ENCODE results near the gene CLRN3. TPM values are rescaled to one million over a fixed set of nuclear protein-coding genes. Genes with fewer than 3 reads are reported as not detected.
A peak's percentile ranks its signal among the peaks of the same experiment; 100 is the strongest.

CLRN3 gene
- total and polyA plus RNA-seq, 2 experiments from 2014 or later = 21.5 to 52.8 TPM

DNA sequence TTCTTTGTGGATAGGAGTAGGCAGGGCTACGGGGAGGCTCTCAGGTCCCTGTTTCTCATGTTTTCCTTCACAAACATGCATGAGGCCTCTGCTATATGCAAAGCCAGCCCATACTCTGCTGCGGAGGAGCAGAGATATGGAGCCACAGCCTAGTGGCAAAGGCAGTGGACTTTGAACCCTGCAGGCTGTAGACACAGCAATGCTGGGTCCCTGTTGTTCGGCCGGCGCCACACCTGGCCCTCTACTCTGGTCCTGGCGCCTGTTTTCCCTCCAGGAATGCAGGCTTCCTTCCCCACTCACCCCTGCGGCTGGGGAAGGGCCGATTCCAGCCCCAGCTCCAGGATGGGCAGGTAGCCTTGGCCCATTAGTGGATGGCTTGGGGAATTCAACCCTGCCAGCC is 11.5 kb downstream of the CLRN3 start:
- H4K20me1 ChIP-seq (ENCODE audit: insufficient read depth, poor library complexity, severe bottlenecking) = no peaks in the 10 kb centered on the region
- no peaks in the 10 kb centered on the region for H3K36me3 ChIP-seq (replicated peaks; ENCODE audit: insufficient read depth, low read depth)
- peak; percentile 79 for DNase-seq (ENCODE audit: low spot score)

DNA sequence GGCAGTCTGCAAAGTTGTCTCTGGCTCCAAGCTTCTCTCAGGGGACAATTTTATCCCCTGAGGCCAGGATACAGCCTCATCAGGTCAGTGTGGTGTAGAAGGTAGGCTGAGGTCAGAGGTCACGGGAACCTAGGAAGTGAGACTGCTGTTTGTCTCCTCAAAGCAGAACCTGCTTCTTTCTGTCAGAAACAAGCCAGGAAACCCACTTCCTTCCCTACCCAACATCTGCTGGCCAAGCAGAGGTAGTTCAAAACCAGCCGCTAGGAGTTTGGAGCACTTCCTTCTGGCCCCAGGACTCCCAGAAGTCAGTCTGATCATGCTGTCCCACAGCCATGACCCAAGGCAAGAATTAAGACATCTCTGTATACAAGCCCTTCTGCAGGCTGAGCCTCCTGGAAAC is 12.2 kb downstream of the CLRN3 start:
- TF ChIP-seq EZH2phosphoT487 (IDR thresholded peaks at IDR 0.05; ENCODE audit: low read depth, severe bottlenecking, unreplicated experiment) = no peak
- no peak for TF ChIP-seq EZH2 (IDR thresholded peaks at IDR 0.05; ENCODE audit: borderline replicate concordance)
- TF ChIP-seq, protein P1, sequence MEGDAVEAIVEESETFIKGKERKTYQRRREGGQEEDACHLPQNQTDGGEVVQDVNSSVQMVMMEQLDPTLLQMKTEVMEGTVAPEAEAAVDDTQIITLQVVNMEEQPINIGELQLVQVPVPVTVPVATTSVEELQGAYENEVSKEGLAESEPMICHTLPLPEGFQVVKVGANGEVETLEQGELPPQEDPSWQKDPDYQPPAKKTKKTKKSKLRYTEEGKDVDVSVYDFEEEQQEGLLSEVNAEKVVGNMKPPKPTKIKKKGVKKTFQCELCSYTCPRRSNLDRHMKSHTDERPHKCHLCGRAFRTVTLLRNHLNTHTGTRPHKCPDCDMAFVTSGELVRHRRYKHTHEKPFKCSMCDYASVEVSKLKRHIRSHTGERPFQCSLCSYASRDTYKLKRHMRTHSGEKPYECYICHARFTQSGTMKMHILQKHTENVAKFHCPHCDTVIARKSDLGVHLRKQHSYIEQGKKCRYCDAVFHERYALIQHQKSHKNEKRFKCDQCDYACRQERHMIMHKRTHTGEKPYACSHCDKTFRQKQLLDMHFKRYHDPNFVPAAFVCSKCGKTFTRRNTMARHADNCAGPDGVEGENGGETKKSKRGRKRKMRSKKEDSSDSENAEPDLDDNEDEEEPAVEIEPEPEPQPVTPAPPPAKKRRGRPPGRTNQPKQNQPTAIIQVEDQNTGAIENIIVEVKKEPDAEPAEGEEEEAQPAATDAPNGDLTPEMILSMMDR (IDR thresholded peaks at IDR 0.05; ENCODE audit: poor library complexity) = no peak
- Histone ChIP-seq H3K4me1 (ENCODE audit: insufficient read depth) (peaks cover 18% of the 10 kb centered on the region), H3K79me2 (peaks cover 8% of the 10 kb centered on the region), H3K9me2 (replicated peaks; ENCODE audit: insufficient read depth) (no peaks in the 10 kb centered on the region), H3K9me3 (ENCODE audit: low read depth) (no peaks in the 10 kb centered on the region), H3K36me3 (replicated peaks; ENCODE audit: insufficient read depth, low read depth) (no peaks in the 10 kb centered on the region), H3K27me3 (no peaks in the 10 kb centered on the region), H3K4me3 (no peak overlapping the region), H4K20me1 (ENCODE audit: insufficient read depth, poor library complexity, severe bottlenecking) (no peaks in the 10 kb centered on the region), H3K4me2 (no peak overlapping the region), H3K27ac (peak overlapping the region; percentile 94), H2AFZ (no peak overlapping the region)
- DNase-seq (ENCODE audit: low spot score) = no peak
- WGBS (ENCODE audit: low lambda C conversion rate, missing lambda C conversion rate) = 83% methylated on average over 2 of the region's 2 CpGs

More for the DNA sequence above, 11.5 kb downstream of the CLRN3 start:
- H3K4me2 ChIP-seq = peak overlapping the region; percentile 51
- no peaks in the 10 kb centered on the region for H3K9me2 ChIP-seq (replicated peaks; ENCODE audit: insufficient read depth)
- H3K4me1 ChIP-seq (ENCODE audit: insufficient read depth) = peaks cover 18% of the 10 kb centered on the region
- H3K27me3 ChIP-seq = no peaks in the 10 kb centered on the region
- H3K9me3 ChIP-seq (ENCODE audit: low read depth) = no peaks in the 10 kb centered on the region
- WGBS (ENCODE audit: low lambda C conversion rate, missing lambda C conversion rate) = 84% methylated on average over 8 of the region's 8 CpGs
- H2AFZ ChIP-seq = no peak overlapping the region
- H3K4me3 ChIP-seq = no peak overlapping the region
- TF ChIP-seq EZH2phosphoT487 (IDR thresholded peaks at IDR 0.05; ENCODE audit: low read depth, severe bottlenecking, unreplicated experiment) (no peak), EZH2 (IDR thresholded peaks at IDR 0.05; ENCODE audit: borderline replicate concordance) (no peak)
- TF ChIP-seq, protein P1 (IDR thresholded peaks at IDR 0.05; ENCODE audit: poor library complexity) = no peak
- peak overlapping the region; percentile 94 for H3K27ac ChIP-seq
- H3K79me2 ChIP-seq = peaks cover 15% of the 10 kb centered on the region

DNA sequence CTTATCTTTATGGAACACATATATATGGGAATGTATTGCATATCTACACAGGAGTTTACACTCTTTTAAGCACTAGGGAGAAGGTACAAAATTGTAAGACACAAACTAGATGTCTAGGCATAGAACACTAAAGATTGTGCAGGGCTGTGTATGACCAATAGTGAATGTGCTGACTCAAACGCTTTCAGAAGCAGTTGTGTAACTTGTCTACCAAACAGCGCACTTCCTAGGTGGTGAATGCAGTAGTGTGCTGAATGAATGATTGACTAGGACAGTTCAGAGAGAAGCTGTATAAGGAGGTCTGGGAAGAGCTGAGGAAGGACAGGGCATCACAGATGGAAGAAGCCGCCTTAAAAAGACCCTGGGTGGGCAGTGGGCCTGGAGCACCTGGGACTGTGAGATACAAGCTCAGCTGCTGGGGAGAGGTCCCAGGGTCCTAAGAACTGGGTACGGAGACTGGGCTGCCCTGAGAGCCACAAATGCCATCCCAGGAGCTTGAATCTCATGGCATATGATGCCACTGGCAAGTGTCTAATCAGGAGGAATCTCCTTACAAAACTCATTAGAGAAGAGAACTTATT is 14.2 kb downstream of the CLRN3 start:
- 94% methylated on average over 4 of the region's 4 CpGs for WGBS (ENCODE audit: low lambda C conversion rate, missing lambda C conversion rate)
- peaks cover 21% of the 10 kb centered on the region for H3K4me1 ChIP-seq (ENCODE audit: insufficient read depth)

DNA sequence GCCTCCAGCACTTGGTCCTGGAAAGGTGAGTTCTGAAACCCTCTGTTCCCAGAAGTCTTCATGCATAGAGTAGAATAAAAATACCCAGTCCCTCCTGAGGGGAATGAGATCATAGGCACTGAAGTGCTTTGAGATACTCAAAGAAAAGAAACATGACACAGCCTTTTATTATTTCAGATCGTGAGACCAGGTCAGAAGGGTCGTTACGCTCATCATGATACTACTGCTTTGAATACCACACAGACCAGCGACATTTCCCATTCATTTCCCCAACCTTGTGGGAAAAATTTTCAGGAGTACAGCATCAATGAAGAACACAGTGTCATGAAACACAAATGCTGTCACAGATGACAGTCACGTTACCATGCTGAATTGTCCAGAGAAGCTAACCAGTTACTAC is 15.0 kb downstream of the CLRN3 start:
- 90% methylated on average over 5 of the region's 5 CpGs for WGBS (ENCODE audit: low lambda C conversion rate, missing lambda C conversion rate)
- Histone ChIP-seq H4K20me1 (ENCODE audit: insufficient read depth, poor library complexity, severe bottlenecking) (no peaks in the 10 kb centered on the region), H3K27me3 (no peaks in the 10 kb centered on the region), H3K9me2 (replicated peaks; ENCODE audit: insufficient read depth) (no peaks in the 10 kb centered on the region), H3K4me3 (no peak overlapping the region), H3K4me2 (no peak overlapping the region), H3K4me1 (ENCODE audit: insufficient read depth) (peaks cover 21% of the 10 kb centered on the region), H3K27ac (no peak overlapping the region), H3K36me3 (replicated peaks; ENCODE audit: insufficient read depth, low read depth) (no peaks in the 10 kb centered on the region), H2AFZ (no peak overlapping the region), H3K9me3 (ENCODE audit: low read depth) (no peaks in the 10 kb centered on the region), H3K79me2 (no peaks in the 10 kb centered on the region)
- TF ChIP-seq, protein P1 (IDR thresholded peaks at IDR 0.05; ENCODE audit: poor library complexity) = no peak
- TF ChIP-seq EZH2 (IDR thresholded peaks at IDR 0.05; ENCODE audit: borderline replicate concordance) = no peak
- no peak for TF ChIP-seq EZH2phosphoT487 (IDR thresholded peaks at IDR 0.05; ENCODE audit: low read depth, severe bottlenecking, unreplicated experiment)
- no peak for DNase-seq (ENCODE audit: low spot score)

More for the DNA sequence above, 14.2 kb downstream of the CLRN3 start:
- Histone ChIP-seq H3K9me3 (ENCODE audit: low read depth) (no peaks in the 10 kb centered on the region), H3K27me3 (no peaks in the 10 kb centered on the region), H3K27ac (peak overlapping the region; percentile 13), H4K20me1 (ENCODE audit: insufficient read depth, poor library complexity, severe bottlenecking) (no peaks in the 10 kb centered on the region), H3K36me3 (replicated peaks; ENCODE audit: insufficient read depth, low read depth) (no peaks in the 10 kb centered on the region), H3K79me2 (no peaks in the 10 kb centered on the region), H3K4me2 (no peak overlapping the region), H2AFZ (no peak overlapping the region), H3K4me3 (no peak overlapping the region), H3K9me2 (replicated peaks; ENCODE audit: insufficient read depth) (no peaks in the 10 kb centered on the region)
- no peak for TF ChIP-seq EZH2phosphoT487 (IDR thresholded peaks at IDR 0.05; ENCODE audit: low read depth, severe bottlenecking, unreplicated experiment)
- DNase-seq (ENCODE audit: low spot score) = no peak
